Stimulated activated CD8-positive, alpha-beta memory T cell treated with anti-CD3 and anti-CD28 coated beads, Interleukin-7, amount 100 ng/mL, for 48 hours (primary cell): ENCODE data around the gene TRAPPC14.
"Not testable (repeated sequence)": the region's sequence is repeated elsewhere in the genome, so short reads cannot be mapped to it uniquely, and the experiment has no call there.

Experiments
- DNase-seq, 2 donors: peaks; one replicate each; pipeline ENCODE4 v3.0.0-alpha.2; 2020; ENCODE audit warnings: low read depth in 1 of 2; ENCODE audit errors: extremely low read depth in 1 of 2

The TRAPPC14 gene

GRCh38 chr7:100158229-100159098 is at the start of gene TRAPPC14:
TSS of gene TRAPPC14 (minus strand) at chr7:100158723. CDS start at chr7:100158499, 224 bp downstream.
- peak; percentile 81 to 91 for DNase-seq

GRCh38 chr7:100204454-100204853 is 45.9 kb upstream of the TRAPPC14 start:
- DNase-seq, result no peak

GRCh38 chr7:100200693-100201092 is 42.2 kb upstream of the TRAPPC14 start:
- no peak for DNase-seq

GRCh38 chr7:100198266-100198665 is 39.7 kb upstream of the TRAPPC14 start:
- no peak for DNase-seq

- DNase-seq, result not testable (repeated sequence)
These were observed 37.4 kb upstream of the TRAPPC14 start for GRCh38 chr7:100195901-100196322.

- DNase-seq, result no peak
These were observed 36.7 kb upstream of the TRAPPC14 start for GRCh38 chr7:100195222-100195621.

- DNase-seq, result no peak
These were observed 34.4 kb upstream of the TRAPPC14 start for GRCh38 chr7:100192969-100193368.

- DNase-seq, result not testable (repeated sequence)
These were observed 33.8 kb upstream of the TRAPPC14 start for GRCh38 chr7:100192281-100192862.

- no peak for DNase-seq
These were observed 33.3 kb upstream of the TRAPPC14 start for GRCh38 chr7:100191775-100192174.

- no peak for DNase-seq
These were observed 31.7 kb upstream of the TRAPPC14 start for GRCh38 chr7:100190048-100190711.

- DNase-seq, result no peak
These were observed 30.5 kb upstream of the TRAPPC14 start for GRCh38 chr7:100189061-100189460.

GRCh38 chr7:100185726-100186125 is 27.2 kb upstream of the TRAPPC14 start:
- no peak for DNase-seq

- DNase-seq, result not testable (repeated sequence)
These were observed 24.6 kb upstream of the TRAPPC14 start for GRCh38 chr7:100183090-100183489.

GRCh38 chr7:100182616-100183015 is 24.1 kb upstream of the TRAPPC14 start:
- not testable (repeated sequence) for DNase-seq

GRCh38 chr7:100180084-100180483 is 21.6 kb upstream of the TRAPPC14 start:
- DNase-seq, result not testable (repeated sequence)

GRCh38 chr7:100177045-100178001 is 18.8 kb upstream of the TRAPPC14 start, which contains the start of the genes GPC2 and STAG3:
TSS of gene GPC2 (minus strand) at chr7:100177381. CDS start at chr7:100177199, 182 bp downstream.
TSS of gene STAG3 (plus strand) at chr7:100177918. CDS start at chr7:100180557, 2,639 bp downstream.
- DNase-seq, result peak; percentile 91 to 97

GRCh38 chr7:100176096-100177044 is 17.8 kb upstream of the TRAPPC14 start:
- no peak for DNase-seq

- DNase-seq, result no peak
These were observed 16.9 kb upstream of the TRAPPC14 start for GRCh38 chr7:100175296-100175935.

GRCh38 chr7:100174582-100174981 is 16.1 kb upstream of the TRAPPC14 start:
- no peak for DNase-seq
